HEK293 (cell line): ENCODE measurements around the gene COMMD7.

ENCODE experiments used
- CTCF ChIA-PET: fragments of 350-600 bp; formaldehyde crosslinking; extraction: SDS; loops from one replicate; lab custom pipeline; 2021; ENCODE audit warnings: antibody characterized with exemption; lab: Yijun Ruan, JAX
- POLR2A ChIA-PET: fragments of 300-600 bp; formaldehyde crosslinking; extraction: SDS; loops from one replicate; lab custom pipeline; 2020; ENCODE audit warnings: antibody characterized with exemption, inconsistent platforms; lab: Yijun Ruan, JAX
- H3K27ac ChIP-seq: fragments of 200-500 bp; sonication (Bioruptor generic); 2 replicates; pipeline ENCODE4 v1.5.1; 2014; ENCODE audit warnings: low read depth, low read length, control low read depth, inconsistent platforms; ENCODE audit errors: extremely low read depth
- H3K36me3 ChIP-seq, 2 experiments: fragments of 200-500 bp in 1 of 2; sonication (Bioruptor generic) in 1 of 2; 1 replicate in 1 of 2; 2 replicates in 1 of 2; pipeline ENCODE4 v1.5.1; 2014 to 2017; ENCODE audit warnings: inconsistent platforms in 2 of 2, low read length in 2 of 2; ENCODE audit not compliant: control insufficient read depth in 2 of 2, insufficient read depth in 1 of 2
- H3K4me1 ChIP-seq: fragments of 200-500 bp; sonication (Bioruptor generic); 2 replicates; pipeline ENCODE4 v1.5.1; 2014; ENCODE audit warnings: mild to moderate bottlenecking, low read length, inconsistent platforms; ENCODE audit not compliant: control insufficient read depth, insufficient read depth
- H3K4me3 ChIP-seq: 2 replicates; pipeline ENCODE4 v1.5.1; 2011; ENCODE audit warnings: low read depth, mild to moderate bottlenecking, control low read depth, low read length, moderate library complexity
- H3K9me3 ChIP-seq: fragments of 200-500 bp; sonication (Bioruptor generic); 2 replicates; pipeline ENCODE4 v1.5.1; 2014; ENCODE audit warnings: low read depth, low read length, inconsistent platforms; ENCODE audit not compliant: control insufficient read depth, insufficient read depth
- AEBP2 ChIP-seq: fragments of 450-650 bp; formaldehyde crosslinking; IDR thresholded peaks from 2 replicates; pipeline ENCODE4 v1.5.1; 2016; ENCODE audit warnings: missing biosample characterization, missing genetic modification characterization, borderline replicate concordance
- CTCF ChIP-seq: fragments of 450-650 bp; formaldehyde crosslinking; IDR thresholded peaks from 2 replicates; pipeline ENCODE4 v1.5.1; 2016; ENCODE audit warnings: missing biosample characterization, missing genetic modification characterization
- PRDM10 ChIP-seq: fragments of 450-650 bp; formaldehyde crosslinking; IDR thresholded peaks from 2 replicates; pipeline ENCODE4 v1.5.1; 2016; ENCODE audit warnings: missing biosample characterization, missing genetic modification characterization
- PRDM4 ChIP-seq: fragments of 450-650 bp; formaldehyde crosslinking; IDR thresholded peaks from 2 replicates; pipeline ENCODE4 v1.5.1; 2017; ENCODE audit warnings: missing biosample characterization, missing genetic modification characterization
- ZBTB44 ChIP-seq: fragments of 450-650 bp; IDR thresholded peaks from 2 replicates; pipeline ENCODE4 v1.5.1; 2018; ENCODE audit warnings: missing biosample characterization, mild to moderate bottlenecking, missing genetic modification characterization
- ZBTB7A ChIP-seq: fragments of 450-650 bp; formaldehyde crosslinking; IDR thresholded peaks from 2 replicates; pipeline ENCODE4 v1.5.1; 2016; ENCODE audit warnings: low read depth, missing biosample characterization, missing genetic modification characterization
- ZNF211 ChIP-seq: fragments of 450-650 bp; formaldehyde crosslinking; IDR thresholded peaks from 2 replicates; pipeline ENCODE4 v1.5.1; 2016; ENCODE audit warnings: low read depth, missing biosample characterization, missing genetic modification characterization
- ZNF221 ChIP-seq: fragments of 450-650 bp; formaldehyde crosslinking; IDR thresholded peaks from 2 replicates; pipeline ENCODE4 v1.5.1; 2017; ENCODE audit warnings: missing biosample characterization, missing genetic modification characterization, borderline replicate concordance
- ZNF239 ChIP-seq: fragments of 450-650 bp; formaldehyde crosslinking; IDR thresholded peaks from 2 replicates; pipeline ENCODE4 v1.5.1; 2016; ENCODE audit warnings: missing biosample characterization, missing genetic modification characterization
- ZNF26 ChIP-seq: fragments of 450-650 bp; formaldehyde crosslinking; IDR thresholded peaks from 2 replicates; pipeline ENCODE4 v1.5.1; 2016; ENCODE audit warnings: missing biosample characterization, missing genetic modification characterization
- ZNF266 ChIP-seq: fragments of 450-650 bp; formaldehyde crosslinking; IDR thresholded peaks from 2 replicates; pipeline ENCODE4 v1.5.1; 2016; ENCODE audit warnings: missing biosample characterization, missing genetic modification characterization, low read depth
- ZNF366 ChIP-seq: fragments of 450-650 bp; formaldehyde crosslinking; conservative IDR thresholded peaks from 2 replicates; pipeline ENCODE4 v1.5.1; 2016; ENCODE audit warnings: missing biosample characterization, missing genetic modification characterization
- ZNF544 ChIP-seq: fragments of 450-650 bp; formaldehyde crosslinking; IDR thresholded peaks from 2 replicates; pipeline ENCODE4 v1.5.0; 2017; ENCODE audit warnings: missing biosample characterization, missing genetic modification characterization
- ZNF596 ChIP-seq: fragments of 450-650 bp; IDR thresholded peaks from 2 replicates; pipeline ENCODE4 v1.5.0; 2018; ENCODE audit warnings: missing biosample characterization, mild to moderate bottlenecking, missing genetic modification characterization, moderate library complexity
- ZNF677 ChIP-seq: fragments of 450-650 bp; IDR thresholded peaks from 2 replicates; pipeline ENCODE4 v1.5.0; 2018; ENCODE audit warnings: missing biosample characterization, mild to moderate bottlenecking, missing genetic modification characterization, moderate library complexity
- ZSCAN16 ChIP-seq: fragments of 450-650 bp; formaldehyde crosslinking; IDR thresholded peaks from 2 replicates; pipeline ENCODE4 v1.5.1; 2016; ENCODE audit warnings: missing biosample characterization, missing genetic modification characterization

Gene COMMD7

GRCh38 chr20:32743237-32744112 lies at the start of gene COMMD7 (continued):
- TF ChIP-seq ZSCAN16 = no peak
- TF ChIP-seq ZNF366 = no peak
- TF ChIP-seq ZBTB44 (tag by site-specific recombination) = 0 out of 2 replicates have a peak, but pooled peaks have one; percentile 25
- TF ChIP-seq ZNF544 (tag by site-specific recombination) = no peak
- peak; percentile 58 for TF ChIP-seq PRDM10 (tag by site-specific recombination)
- no peak for TF ChIP-seq ZNF266
- no peak for TF ChIP-seq CTCF
- TF ChIP-seq ZNF221 (tag by site-specific recombination) = no peak
- no peak for TF ChIP-seq ZNF239
- 0 out of 2 replicates have a peak, but pooled peaks have one; percentile 54 for TF ChIP-seq ZNF596 (tag by site-specific recombination)

- no peak for TF ChIP-seq ZNF26
- no peak for TF ChIP-seq ZNF677 (tag by site-specific recombination)
- no peak for TF ChIP-seq AEBP2
- no peak for TF ChIP-seq ZBTB7A
- TF ChIP-seq PRDM4 (tag by site-specific recombination) = no peak
- no peak for TF ChIP-seq ZNF211 (tag by site-specific recombination)
- TF ChIP-seq, all 188 proteins: peak for 0
- Histone ChIP-seq H3K4me3 (no peak overlapping the region), H3K27ac (no peak overlapping the region), H3K9me3 (no peaks in the 10 kb centered on the region), H3K36me3 (peaks cover 0 to 83% of the 10 kb centered on the region in 2 experiments; a peak in 2 of 3 replicates), H3K4me1 (no peaks in the 10 kb centered on the region)
- CTCF ChIA-PET = interaction anchor here (0.6 to 0.8 kb wide), 3 partner anchors 15 to 212 kb away, joined by 3 to 4 read pairs (median 4); partner anchors contain the start of gene SUN5
- POLR2A ChIA-PET = interaction anchor here (0.7 kb wide), 1 partner anchor 113 kb away, joined by 3 read pairs; no protein-coding TSS in a partner anchor
Observed at GRCh38 chr20:32792731-32793458, 49.6 kb upstream of the COMMD7 start.
